Bone marrow (tissue), 2 donors: ENCODE results near the gene CPT1A.

Experiments used
- DNase-seq, 2 donors: peaks; one replicate each; lab custom pipeline; 2025; lab: John Stamatoyannopoulos, UW

CPT1A gene

DNA sequence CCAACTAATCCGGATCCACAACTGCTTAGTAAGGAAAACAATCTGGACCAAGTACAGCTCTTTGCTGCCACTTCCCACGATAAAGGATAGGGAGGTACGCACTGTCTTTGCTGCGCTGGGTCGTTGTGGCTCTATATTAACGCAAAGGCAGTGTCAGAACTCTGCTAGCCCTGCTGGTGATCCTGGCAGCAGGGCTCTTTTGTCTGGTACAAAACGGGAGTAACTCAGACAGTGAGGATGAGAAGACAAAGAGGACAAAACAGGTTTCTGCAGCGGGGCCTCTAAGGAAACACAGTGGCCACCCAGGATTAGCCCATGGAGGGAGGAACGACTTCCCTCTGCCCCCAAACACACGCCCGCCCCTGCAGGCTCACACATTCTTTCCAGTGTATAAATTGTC, 131.3 kb downstream of the CPT1A start:
- no peak for DNase-seq

DNA sequence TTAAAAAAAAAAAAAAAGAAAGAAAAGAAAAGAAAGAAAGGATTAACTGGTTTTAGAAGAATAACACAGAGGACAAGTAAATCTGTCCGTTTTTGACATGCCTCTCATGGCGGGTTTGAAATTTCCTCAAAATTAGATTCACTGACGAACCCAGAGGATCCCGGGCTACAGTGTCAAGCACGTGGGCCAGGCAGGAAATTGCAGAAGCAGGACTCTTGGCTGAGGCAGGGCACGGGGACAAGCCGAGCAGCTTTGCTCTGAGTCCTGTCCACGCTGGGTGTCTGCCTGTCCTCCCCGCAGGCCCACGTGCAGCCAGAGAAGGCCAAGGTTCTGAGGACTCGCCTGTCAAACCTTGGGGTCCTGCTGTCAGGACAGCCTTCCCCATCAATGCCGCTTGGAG, 132.7 kb downstream of the CPT1A start:
- DNase-seq: no peak

- no peak for DNase-seq
Observed at GRCh38 chr11:68707527-68707926, 134.2 kb downstream of the CPT1A start.

DNA sequence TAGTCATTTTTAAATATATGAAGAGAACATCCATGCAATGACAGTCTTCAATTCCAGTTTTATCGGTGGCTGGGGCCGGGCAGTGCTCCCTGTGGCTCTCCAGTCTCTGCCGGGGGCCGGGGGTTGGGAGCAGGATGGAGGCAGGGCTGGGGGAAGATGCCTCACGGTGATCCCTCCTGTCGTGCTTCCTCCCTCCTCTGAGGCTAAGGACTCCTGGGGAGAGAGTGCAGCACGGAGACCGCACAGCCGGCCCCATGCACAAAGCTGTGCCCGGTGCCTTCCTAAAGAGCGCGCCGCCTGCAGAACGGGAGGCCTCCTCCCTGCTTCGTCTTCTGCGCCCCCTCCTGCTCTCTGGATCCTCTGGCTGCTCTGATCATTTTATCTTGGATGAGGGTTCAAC, 136.8 kb downstream of the CPT1A start:
- DNase-seq: no peak
